HCT116 (cell line): ENCODE results near the gene SH2D3C. TPM values are rescaled to one million over a fixed set of nuclear protein-coding genes. Genes with fewer than 3 reads are reported as not detected.

ENCODE experiments used
- ATAC-seq: fragments of 200-7000 bp; cut with Tn5 transposase; 2 replicates; pipeline ENCODE4 v1.9.1; 2020; ENCODE audit warnings: mild to moderate bottlenecking, moderate library complexity
- BruUV-seq: library from RNA; stranded (reverse); fragments of 400-500 nt; replicated peaks from 2 replicates; lab custom pipeline; 2021; lab: Mats Ljungman, UMichigan
- CTCF ChIA-PET: fragments of 300-600 bp; sonication (Branson Sonifier 250); formaldehyde crosslinking; loops from one replicate; lab custom pipeline; 2021; ENCODE audit warnings: antibody characterized with exemption; lab: Charles Lee
- POLR2A ChIA-PET: fragments of 300-600, 350-600 bp; sonication (Branson Sonifier 250); formaldehyde crosslinking; loops from one replicate; lab custom pipeline; 2021; ENCODE audit warnings: antibody characterized with exemption; lab: Charles Lee
- RAD21 ChIA-PET, 2 experiments: fragments of 300-600 bp; sonication (Branson Sonifier 250); formaldehyde crosslinking; loops; one replicate each; lab custom pipeline; 2023; ENCODE audit warnings: low total read pairs in 2 of 2; ENCODE audit not compliant: uncharacterized antibody in 2 of 2, unreplicated experiment in 2 of 2, low non-redundant PET in 1 of 2; lab: Charles Lee
- DNase-seq: peaks from one replicate; pipeline ENCODE4 v3.0.0-alpha.2; 2010; ENCODE audit warnings: low read depth, low spot score
- H2AFZ ChIP-seq: fragments of 200-600 bp; shearing (Covaris generic), sonication (generic); 2 replicates; pipeline ENCODE4 v1.6.1; 2017; ENCODE audit warnings: low read depth, mixed run types, mixed read lengths, antibody characterized with exemption, low read length; ENCODE audit not compliant: poor library complexity, severe bottlenecking
- H3K27ac ChIP-seq: 2 replicates; pipeline ENCODE4 v1.5.1; 2012; ENCODE audit warnings: low read depth, low read length
- H3K27me3 ChIP-seq: fragments of 200-600 bp; sonication (generic); 2 replicates; pipeline ENCODE4 v1.6.1; 2016; ENCODE audit warnings: mixed run types, low read length, mixed read lengths; ENCODE audit not compliant: insufficient read depth
- H3K36me3 ChIP-seq, 2 experiments: fragments of 200-500 bp in 1 of 2; fragments of 200-600 bp in 1 of 2; sonication (Bioruptor generic) in 1 of 2; sonication (generic) in 1 of 2; 2 replicates each; pipeline versions ENCODE4 v1.5.1 to v1.6.1; 2014 to 2016; ENCODE audit warnings: low read length in 2 of 2, inconsistent platforms in 1 of 2, mixed read lengths in 1 of 2, mixed run types in 1 of 2; ENCODE audit not compliant: insufficient read depth in 2 of 2, control insufficient read depth in 1 of 2
- H3K4me1 ChIP-seq, 2 experiments: fragments of 200-600 bp in 1 of 2; sonication (generic) in 1 of 2; 2 replicates each; pipeline versions ENCODE4 v1.5.1 to v1.6.1; 2012 to 2017; ENCODE audit warnings: low read length in 2 of 2, inconsistent platforms in 1 of 2, mild to moderate bottlenecking in 1 of 2, mixed read lengths in 1 of 2, mixed run types in 1 of 2, moderate library complexity in 1 of 2; ENCODE audit not compliant: insufficient read depth in 2 of 2, control insufficient read depth in 1 of 2
- H3K4me2 ChIP-seq: fragments of 200-600 bp; sonication (generic); 2 replicates; pipeline ENCODE4 v1.6.1; 2017; ENCODE audit warnings: mixed run types, low read length, mixed read lengths
- H3K4me3 ChIP-seq, 2 experiments: fragments of 200-600 bp in 1 of 2; sonication (generic) in 1 of 2; replicated peaks in 1 of 2; 2 replicates each; pipeline ENCODE4 v1.5.1; 2011 to 2016; ENCODE audit warnings: low read length in 2 of 2, control low read depth in 1 of 2, low read depth in 1 of 2, mild to moderate bottlenecking in 1 of 2, mixed read lengths in 1 of 2, mixed run types in 1 of 2
- H3K79me2 ChIP-seq: fragments of 200-600 bp; sonication (generic); 2 replicates; pipeline ENCODE4 v1.6.1; 2017; ENCODE audit warnings: mild to moderate bottlenecking, mixed run types, low read length, moderate library complexity, mixed read lengths; ENCODE audit not compliant: insufficient read depth
- H3K9ac ChIP-seq: fragments of 200-600 bp; sonication (generic); 2 replicates; pipeline ENCODE4 v1.6.1; 2016; ENCODE audit warnings: low read length, mixed read lengths
- H3K9me2 ChIP-seq: fragments of 200-600 bp; sonication (generic), shearing (Covaris generic); 2 replicates; pipeline ENCODE4 v1.6.1; 2017; ENCODE audit warnings: mixed run types, mild to moderate bottlenecking, moderate library complexity; ENCODE audit not compliant: insufficient read depth
- H3K9me3 ChIP-seq, 2 experiments: fragments of 200-500 bp in 1 of 2; fragments of 200-600 bp in 1 of 2; sonication (Bioruptor generic) in 1 of 2; sonication (generic) in 1 of 2; 2 replicates each; pipeline ENCODE4 v1.6.1; 2014 to 2017; ENCODE audit warnings: low read length in 2 of 2, mixed read lengths in 2 of 2, inconsistent platforms in 1 of 2, low read depth in 1 of 2, mild to moderate bottlenecking in 1 of 2, mixed run types in 1 of 2, moderate library complexity in 1 of 2; ENCODE audit not compliant: control insufficient read depth in 1 of 2, insufficient read depth in 1 of 2
- H4K20me1 ChIP-seq: fragments of 200-600 bp; sonication (generic), shearing (Covaris generic); 2 replicates; pipeline ENCODE4 v1.6.1; 2017; ENCODE audit warnings: mixed run types, mild to moderate bottlenecking, moderate library complexity; ENCODE audit not compliant: insufficient read depth
- CTCF ChIP-seq, 3 experiments: fragments of 200-600 bp in 1 of 3; sonication (generic) in 1 of 3; IDR thresholded peaks in 2 of 3; conservative IDR thresholded peaks in 1 of 3; 2 replicates each; pipeline ENCODE4 v1.5.1; 2012 to 2017; ENCODE audit warnings: low read depth in 2 of 3, low read length in 2 of 3, antibody characterized with exemption in 1 of 3, borderline replicate concordance in 1 of 3, control low read depth in 1 of 3, mild to moderate bottlenecking in 1 of 3, mixed read lengths in 1 of 3, mixed run types in 1 of 3, moderate library complexity in 1 of 3; ENCODE audit not compliant: insufficient read depth in 1 of 3
- EGR1 ChIP-seq: IDR thresholded peaks from 2 replicates; pipeline ENCODE4 v1.6.1; 2012; ENCODE audit warnings: low read depth
- EZH2 ChIP-seq: fragments of 200-600 bp; sonication (generic); IDR thresholded peaks from 2 replicates; pipeline ENCODE4 v1.6.1; 2017; ENCODE audit warnings: antibody characterized with exemption, mixed run types
- EZH2phosphoT487 ChIP-seq: fragments of 200-600 bp; IDR thresholded peaks from 2 replicates; pipeline ENCODE4 v1.6.1; 2018; ENCODE audit warnings: antibody characterized with exemption, borderline replicate concordance
- JUND ChIP-seq: IDR thresholded peaks from 2 replicates; pipeline ENCODE4 v1.6.1; 2012
- POLR2A ChIP-seq: IDR thresholded peaks from 2 replicates; pipeline ENCODE4 v1.7.0; 2011; ENCODE audit warnings: borderline replicate concordance; ENCODE audit not compliant: insufficient read depth, insufficient read length; ENCODE audit errors: extremely low read depth
- POLR2AphosphoS5 ChIP-seq: IDR thresholded peaks from 2 replicates; pipeline ENCODE4 v1.6.1; 2011; ENCODE audit warnings: mild to moderate bottlenecking, low read depth, low read length, moderate library complexity
- SIN3A ChIP-seq: IDR thresholded peaks from 2 replicates; pipeline ENCODE4 v1.6.1; 2012; ENCODE audit warnings: low read depth
- TCF7L2 ChIP-seq: IDR thresholded peaks from 2 replicates; pipeline ENCODE4 v1.7.0; 2011; ENCODE audit warnings: borderline replicate concordance, inconsistent platforms; ENCODE audit not compliant: insufficient read depth, insufficient read length; ENCODE audit errors: extremely low read depth
- intact Hi-C: fragments of 100-400 bp; cut with micrococcal nuclease; formaldehyde crosslinking; loops from 2 replicates; pipeline ENCODE4 v1.10.0; 2022
- total RNA-seq: library from RNA; stranded (reverse); gene quantifications from one replicate; pipeline ENCODE4 v1.2.1, GENCODE V29; 2021; ENCODE audit not compliant: unreplicated experiment

SH2D3C gene
- total RNA-seq, 1 experiment from 2014 or later: 1.3 TPM

- intact Hi-C loops: no loop called here
- Histone ChIP-seq H3K9me2 (no peaks in the 10 kb centered on the region), H3K27ac (peak overlapping the region; percentile 44), H3K79me2 (peaks cover 13% of the 10 kb centered on the region), H3K4me3 (peak overlapping the region; percentile 90 to 92), H3K9me3 (no peaks in the 10 kb centered on the region), H2AFZ (no peak overlapping the region), H3K36me3 (peaks cover 0 to 4% of the 10 kb centered on the region in 2 experiments; a peak in 1 of 4 replicates), H3K27me3 (no peaks in the 10 kb centered on the region), H3K4me2 (peak overlapping the region; percentile 91), H3K4me1 (peaks cover 20 to 31% of the 10 kb centered on the region in 2 experiments), H4K20me1 (no peaks in the 10 kb centered on the region), H3K9ac (peak overlapping the region; percentile 93)
- no peak for ATAC-seq
- ChIA-PET POLR2A (interaction anchor here (1.2 kb wide), 1 partner anchor 18 kb away, joined by 3 read pairs; no protein-coding TSS in a partner anchor), CTCF (interaction anchor here (1.0 to 1.5 kb wide), 2 partner anchors 19 to 153 kb away, joined by 3 to 12 read pairs; partner anchors contain the start of gene TOR2A), RAD21 (interaction anchor here in 1 of 2 experiments (1.2 kb wide), 1 partner anchor 19 kb away, joined by 4 read pairs; the partner anchor contains the start of gene TOR2A)
- BruUV-seq: no TSS peak
- TF ChIP-seq POLR2A: no peak
- TF ChIP-seq TCF7L2: no peak
- TF ChIP-seq CTCF (IDR thresholded peaks at IDR 0.05 in 2 of 3, conservative IDR thresholded peaks at IDR 0.05 in 1 of 3; ENCODE audit: borderline replicate concordance in 1 of 3, insufficient read depth in 1 of 3, low read depth in 2 of 3, low read length in 2 of 3): no peak
- no peak for TF ChIP-seq EZH2
- TF ChIP-seq SIN3A: no peak
- TF ChIP-seq JUND: no peak
- TF ChIP-seq POLR2AphosphoS5: no peak
- TF ChIP-seq EGR1: no peak
- no peak for TF ChIP-seq EZH2phosphoT487
- DNase-seq: no peak
Measured at GRCh38 chr9:127716412-127716811, 62.1 kb downstream of the SH2D3C start.
